ENCODE results near the gene MSRB3.

DNA sequence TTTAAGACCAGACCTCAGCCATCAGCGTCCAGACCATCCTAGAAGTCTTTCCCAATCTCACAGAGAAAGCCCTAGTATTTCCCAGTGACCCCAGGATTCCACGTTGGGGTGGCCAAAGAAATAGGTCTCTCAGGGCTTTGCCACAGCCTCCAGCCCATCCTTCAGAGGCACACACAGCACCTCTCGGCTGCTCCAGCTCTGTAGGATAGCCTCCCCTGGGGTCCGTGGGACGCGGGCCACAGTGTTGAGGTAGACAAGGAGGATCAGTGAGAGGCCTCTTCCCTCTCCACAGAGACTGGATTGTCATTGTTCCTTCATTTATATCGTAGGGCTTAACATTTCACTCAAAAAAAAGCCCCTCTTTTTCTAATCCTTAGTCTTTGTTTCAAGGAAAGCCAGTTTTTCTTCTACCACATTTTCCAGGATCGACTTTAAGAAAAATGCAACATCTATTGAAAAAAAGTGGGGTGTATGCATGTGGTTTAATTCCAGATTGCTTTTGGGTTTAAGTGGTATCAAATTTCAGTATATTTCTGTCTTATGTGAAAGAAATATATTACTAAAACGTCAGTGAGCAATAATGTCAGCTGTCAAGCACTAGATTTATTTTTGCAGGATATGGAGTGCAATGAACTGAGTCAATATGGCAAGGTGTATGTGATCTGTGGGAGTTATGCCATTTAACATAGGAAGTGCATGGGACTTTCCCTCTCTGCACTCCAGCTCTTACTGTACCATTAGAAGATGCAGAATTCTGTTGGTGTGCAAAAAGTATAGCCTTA lies 187.5 kb downstream of the MSRB3 start:
- TF ChIP-seq POLR2AphosphoS5 (IDR thresholded peaks at IDR 0.05; ENCODE audit: low read depth, low read length) = no peak
- TF ChIP-seq FOXP2 (optimal IDR thresholded peaks at IDR 0.05; ENCODE audit: borderline replicate concordance, extremely low read depth, extremely low read length, insufficient read depth) = no peak
- TF ChIP-seq SIN3A (IDR thresholded peaks at IDR 0.05; ENCODE audit: borderline replicate concordance, insufficient read depth, low read length) = no peak
- no peak for TF ChIP-seq REST (IDR thresholded peaks at IDR 0.05; ENCODE audit: insufficient read depth in 1 of 2, low read depth in 2 of 2, low read length in 2 of 2)
- TF ChIP-seq TAF1 (IDR thresholded peaks at IDR 0.05; ENCODE audit: borderline replicate concordance, insufficient read depth, low read length) = no peak
